Activated CD8-positive, alpha-beta T cell treated with anti-CD3 and anti-CD28 coated beads for 36 hours (primary cell): Measurements from ENCODE around the gene VDAC2. TPM values are rescaled to one million over a fixed set of nuclear protein-coding genes. Genes with fewer than 3 reads are reported as not detected.

ENCODE experiments used
- ATAC-seq: fragments of 200-7000 bp; cut with Tn5 transposase; one replicate; pipeline ENCODE4 v1.10.0; 2021; ENCODE audit warnings: mild to moderate bottlenecking, moderate library complexity
- CTCF ChIA-PET: fragments of 350-600 bp; sonication (Branson Sonifier 250); formaldehyde crosslinking; loops from one replicate; lab custom pipeline; 2021; ENCODE audit warnings: antibody characterized with exemption; lab: Charles Lee
- POLR2A ChIA-PET: fragments of 350-600 bp; sonication (Branson Sonifier 250); formaldehyde crosslinking; loops from one replicate; lab custom pipeline; 2021; ENCODE audit warnings: antibody characterized with exemption; lab: Charles Lee
- DNase-seq: peaks from one replicate; pipeline ENCODE4 v3.0.0-alpha.2; 2020
- H3K27ac Mint-ChIP-seq: one replicate; pipeline ENCODE4 v1.8.0; 2021; ENCODE audit warnings: mild to moderate bottlenecking, mixed read lengths
- H3K27me3 Mint-ChIP-seq: one replicate; pipeline ENCODE4 v1.8.0; 2021; ENCODE audit warnings: mixed read lengths
- H3K36me3 Mint-ChIP-seq: one replicate; pipeline ENCODE4 v1.8.0; 2021; ENCODE audit warnings: low read depth, mixed read lengths
- H3K4me1 Mint-ChIP-seq: one replicate; pipeline ENCODE4 v1.8.0; 2021; ENCODE audit warnings: low read depth, mixed read lengths
- H3K4me3 Mint-ChIP-seq: one replicate; pipeline ENCODE4 v1.8.0; 2021; ENCODE audit warnings: mild to moderate bottlenecking, moderate library complexity, mixed read lengths
- H3K9me3 Mint-ChIP-seq: one replicate; pipeline ENCODE4 v1.8.0; 2021; ENCODE audit warnings: mixed read lengths
- intact Hi-C: fragments of 100-400 bp; cut with micrococcal nuclease; formaldehyde crosslinking; loops from one replicate; pipeline ENCODE4 v1.10.0; 2022
- total RNA-seq, 2 experiments: library from RNA; stranded (reverse); gene quantifications; one replicate each; pipeline ENCODE4 v1.2.3, GENCODE V29; 2021
- TF ChIP-seq, protein P1 (sequence below): fragments of 200-600 bp; IDR thresholded peaks from one replicate; pipeline ENCODE4 v1.8.0; 2022; ENCODE audit warnings: antibody characterized with exemption, mild to moderate bottlenecking

The VDAC2 gene
- total RNA-seq, 2 experiments from 2014 or later: 253 to 263 TPM

DNA sequence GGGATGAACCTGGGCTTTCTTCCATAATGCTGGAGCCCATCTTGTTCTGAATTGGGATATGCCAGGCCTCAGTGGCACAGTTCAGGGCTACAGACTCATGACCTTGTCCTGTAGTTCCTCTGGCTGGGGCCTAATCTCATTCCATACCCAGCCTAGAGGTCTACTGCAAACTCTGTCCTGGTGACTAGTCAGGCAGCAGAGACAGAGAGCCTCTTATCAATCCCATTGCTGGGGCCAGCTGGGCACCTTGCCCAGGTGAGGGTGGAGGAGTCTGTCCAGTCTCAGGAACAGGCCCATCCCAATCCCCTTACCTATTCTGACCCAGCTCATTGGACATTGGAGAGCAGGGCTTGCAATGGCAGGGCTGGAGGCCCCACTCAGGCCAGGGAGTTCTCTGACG lies 53.2 kb downstream of the VDAC2 start:
- TF ChIP-seq, protein P1, sequence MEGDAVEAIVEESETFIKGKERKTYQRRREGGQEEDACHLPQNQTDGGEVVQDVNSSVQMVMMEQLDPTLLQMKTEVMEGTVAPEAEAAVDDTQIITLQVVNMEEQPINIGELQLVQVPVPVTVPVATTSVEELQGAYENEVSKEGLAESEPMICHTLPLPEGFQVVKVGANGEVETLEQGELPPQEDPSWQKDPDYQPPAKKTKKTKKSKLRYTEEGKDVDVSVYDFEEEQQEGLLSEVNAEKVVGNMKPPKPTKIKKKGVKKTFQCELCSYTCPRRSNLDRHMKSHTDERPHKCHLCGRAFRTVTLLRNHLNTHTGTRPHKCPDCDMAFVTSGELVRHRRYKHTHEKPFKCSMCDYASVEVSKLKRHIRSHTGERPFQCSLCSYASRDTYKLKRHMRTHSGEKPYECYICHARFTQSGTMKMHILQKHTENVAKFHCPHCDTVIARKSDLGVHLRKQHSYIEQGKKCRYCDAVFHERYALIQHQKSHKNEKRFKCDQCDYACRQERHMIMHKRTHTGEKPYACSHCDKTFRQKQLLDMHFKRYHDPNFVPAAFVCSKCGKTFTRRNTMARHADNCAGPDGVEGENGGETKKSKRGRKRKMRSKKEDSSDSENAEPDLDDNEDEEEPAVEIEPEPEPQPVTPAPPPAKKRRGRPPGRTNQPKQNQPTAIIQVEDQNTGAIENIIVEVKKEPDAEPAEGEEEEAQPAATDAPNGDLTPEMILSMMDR: no peak
- Mint-ChIP-seq H3K4me1 (no peaks in the 10 kb centered on the region), H3K4me3 (no peak overlapping the region), H3K27me3 (no peaks in the 10 kb centered on the region), H3K27ac (no peak overlapping the region), H3K36me3 (no peaks in the 10 kb centered on the region), H3K9me3 (no peaks in the 10 kb centered on the region)
- intact Hi-C loops: no loop called here
- POLR2A ChIA-PET: no interaction called here
- CTCF ChIA-PET: no interaction called here
- no peak for ATAC-seq
- DNase-seq: no peak

GRCh38 chr10:75265856-75266255 lies 55.3 kb downstream of the VDAC2 start:
- H3K9me3 Mint-ChIP-seq: no peaks in the 10 kb centered on the region

GRCh38 chr10:75266945-75267344 lies 56.3 kb downstream of the VDAC2 start:
- TF ChIP-seq, protein P1: no peak
- ATAC-seq (no peak), DNase-seq (no peak)
- Mint-ChIP-seq H3K4me3 (no peak overlapping the region), H3K36me3 (no peaks in the 10 kb centered on the region), H3K27ac (no peak overlapping the region), H3K27me3 (no peaks in the 10 kb centered on the region), H3K4me1 (no peaks in the 10 kb centered on the region), H3K9me3 (no peaks in the 10 kb centered on the region)
- intact Hi-C loops: no loop called here
- ChIA-PET CTCF (interaction anchor here (0.6 kb wide), 1 partner anchor 1880 kb away, joined by 3 read pairs; no protein-coding TSS in a partner anchor), POLR2A (interaction anchor here (0.6 kb wide), 1 partner anchor 131 kb away, joined by 3 read pairs; no protein-coding TSS in a partner anchor)

More at GRCh38 chr10:75265856-75266255, 55.3 kb downstream of the VDAC2 start:
- no peaks in the 10 kb centered on the region for H3K27me3 Mint-ChIP-seq
- CTCF ChIA-PET: no interaction called here
- no peak overlapping the region for H3K4me3 Mint-ChIP-seq
- intact Hi-C loops: no loop called here
- DNase-seq: no peak
- ATAC-seq: no peak
- H3K36me3 Mint-ChIP-seq: no peaks in the 10 kb centered on the region
- no peak overlapping the region for H3K27ac Mint-ChIP-seq
- H3K4me1 Mint-ChIP-seq: no peaks in the 10 kb centered on the region
- POLR2A ChIA-PET: no interaction called here
- TF ChIP-seq, protein P1: no peak

DNA sequence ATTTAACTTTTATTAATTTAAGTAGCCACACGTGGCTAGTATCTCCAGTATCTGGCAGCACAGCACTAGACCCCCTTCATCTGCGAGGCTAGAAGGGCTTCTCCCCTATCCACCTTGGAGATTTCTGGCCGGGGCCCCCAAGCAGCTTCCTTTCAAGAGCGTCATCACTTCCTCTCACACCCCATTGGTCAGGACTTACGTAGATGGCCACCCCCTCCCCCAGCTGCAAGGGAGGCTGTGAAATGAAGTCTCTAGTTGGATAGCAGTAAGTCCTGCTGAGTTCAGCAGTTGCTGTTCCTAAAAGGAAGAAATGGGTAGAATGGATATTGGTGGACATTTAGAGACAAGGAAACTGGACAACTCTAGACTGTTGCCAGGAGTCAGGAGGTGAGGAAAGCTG lies 59.0 kb downstream of the VDAC2 start:
- ChIA-PET CTCF (no interaction called here), POLR2A (no interaction called here)
- ATAC-seq (no peak), DNase-seq (no peak)
- Mint-ChIP-seq H3K27ac (no peak overlapping the region), H3K4me1 (no peaks in the 10 kb centered on the region), H3K9me3 (no peaks in the 10 kb centered on the region), H3K4me3 (no peak overlapping the region), H3K27me3 (no peaks in the 10 kb centered on the region), H3K36me3 (no peaks in the 10 kb centered on the region)
- TF ChIP-seq, protein P1: no peak
- intact Hi-C loops: no loop called here

- intact Hi-C loops: no loop called here
- Mint-ChIP-seq H3K9me3 (no peaks in the 10 kb centered on the region), H3K4me1 (no peaks in the 10 kb centered on the region), H3K36me3 (no peaks in the 10 kb centered on the region), H3K4me3 (no peak overlapping the region), H3K27ac (no peak overlapping the region), H3K27me3 (peaks cover 3% of the 10 kb centered on the region)
- POLR2A ChIA-PET: no interaction called here
- CTCF ChIA-PET: no interaction called here
- TF ChIP-seq, protein P1: no peak
- ATAC-seq: no peak
- DNase-seq: no peak
Observed at GRCh38 chr10:75272094-75272493, 61.5 kb downstream of the VDAC2 start.
